RPMI8226 (cell line): ENCODE data around the gene SIK3.
A peak's percentile ranks its signal among the peaks of the same experiment; 100 is the strongest.

Experiments used
- DNase-seq: peaks from one replicate; pipeline ENCODE4 v3.0.0-alpha.2; 2015

The SIK3 gene

GRCh38 chr11:116888884-116889549 is 209.2 kb downstream of the SIK3 start:
- DNase-seq, result no peak

GRCh38 chr11:116888024-116888423 is 210.2 kb downstream of the SIK3 start:
- no peak for DNase-seq

- no peak for DNase-seq
Observed at GRCh38 chr11:116885951-116886655, 212.1 kb downstream of the SIK3 start.

- no peak for DNase-seq
Observed at GRCh38 chr11:116882386-116882785, 215.8 kb downstream of the SIK3 start.

- DNase-seq, result no peak
Observed at GRCh38 chr11:116881143-116881542, 217.1 kb downstream of the SIK3 start.

GRCh38 chr11:116879800-116880625 is 218.2 kb downstream of the SIK3 start:
- peak; percentile 68 for DNase-seq

- no peak for DNase-seq
Observed at GRCh38 chr11:116876656-116877055, 221.6 kb downstream of the SIK3 start.

- DNase-seq, result no peak
Observed at GRCh38 chr11:116875194-116875593, 223.0 kb downstream of the SIK3 start.

GRCh38 chr11:116874251-116874650 is 224.0 kb downstream of the SIK3 start:
- DNase-seq, result no peak

GRCh38 chr11:116873381-116873780 is 224.8 kb downstream of the SIK3 start:
- DNase-seq, result no peak

- DNase-seq, result no peak
Observed at GRCh38 chr11:116871248-116871647, 227.0 kb downstream of the SIK3 start.

- no peak for DNase-seq
Observed at GRCh38 chr11:116870054-116870453, 228.2 kb downstream of the SIK3 start.

- no peak for DNase-seq
Observed at GRCh38 chr11:116869610-116870009, 228.6 kb downstream of the SIK3 start.

GRCh38 chr11:116868066-116868465 is 230.2 kb downstream of the SIK3 start:
- DNase-seq, result no peak

- no peak for DNase-seq
Observed at GRCh38 chr11:116867619-116868018, 230.6 kb downstream of the SIK3 start.

GRCh38 chr11:116866804-116867455 is 231.3 kb downstream of the SIK3 start:
- no peak for DNase-seq

GRCh38 chr11:116865696-116866095 is 232.5 kb downstream of the SIK3 start:
- DNase-seq, result no peak

- no peak for DNase-seq
Observed at GRCh38 chr11:116864531-116864930, 233.7 kb downstream of the SIK3 start.

GRCh38 chr11:116862951-116863350 is 235.3 kb downstream of the SIK3 start:
- no peak for DNase-seq

GRCh38 chr11:116862185-116862584 is 236.0 kb downstream of the SIK3 start:
- DNase-seq, result no peak

- no peak for DNase-seq
Observed at GRCh38 chr11:116861539-116861938, 236.7 kb downstream of the SIK3 start.

- no peak for DNase-seq
Observed at GRCh38 chr11:116860303-116860702, 237.9 kb downstream of the SIK3 start.

GRCh38 chr11:116859175-116859574 is 239.1 kb downstream of the SIK3 start:
- no peak for DNase-seq
